Spleen (tissue), 11 donors: Measurements from ENCODE around the gene NRXN2. TPM values are rescaled to one million over a fixed set of nuclear protein-coding genes. Genes with fewer than 3 reads are reported as not detected.

Source experiments
- DNase-seq: peaks from one replicate; pipeline ENCODE4 v3.0.0-alpha.2; 2020
- H3K27ac ChIP-seq, 8 donors: fragments of 200-600 bp; sonication (generic) in 7 of 8; 1 replicate in 4 of 8; 2 replicates in 4 of 8; pipeline versions ENCODE4 v1.5.0 to v1.8.0; 2016 to 2021; ENCODE audit warnings: inconsistent platforms in 4 of 8, mild to moderate bottlenecking in 4 of 8, moderate library complexity in 1 of 8
- H3K27me3 ChIP-seq, 7 donors: fragments of 200-600 bp; sonication (generic) in 6 of 7; replicated peaks in 1 of 7; 1 replicate in 4 of 7; 2 replicates in 3 of 7; pipeline versions ENCODE4 v1.5.0 to v1.8.0; 2016 to 2021; ENCODE audit warnings: inconsistent platforms in 3 of 7, mild to moderate bottlenecking in 1 of 7
- H3K36me3 ChIP-seq, 6 donors: fragments of 200-600 bp; sonication (generic) in 5 of 6; 1 replicate in 4 of 6; 2 replicates in 2 of 6; pipeline versions ENCODE4 v1.5.0 to v1.8.0; 2016 to 2021; ENCODE audit warnings: inconsistent platforms in 2 of 6
- H3K4me1 ChIP-seq, 6 donors: fragments of 200-600 bp; sonication (generic) in 5 of 6; 1 replicate in 3 of 6; 2 replicates in 3 of 6; pipeline versions ENCODE4 v1.5.0 to v1.8.0; 2016 to 2021; ENCODE audit warnings: inconsistent platforms in 3 of 6
- H3K4me3 ChIP-seq, 8 donors: fragments of 200-600 bp; sonication (generic) in 7 of 8; 1 replicate in 4 of 8; 2 replicates in 4 of 8; pipeline versions ENCODE4 v1.5.0 to v1.8.0; 2016 to 2021; ENCODE audit warnings: inconsistent platforms in 4 of 8, mild to moderate bottlenecking in 4 of 8, moderate library complexity in 2 of 8
- H3K9me3 ChIP-seq, 8 donors: fragments of 200-600 bp; sonication (generic) in 7 of 8; 1 replicate in 4 of 8; 2 replicates in 4 of 8; pipeline versions ENCODE4 v1.5.0 to v1.8.0; 2016 to 2021; ENCODE audit warnings: inconsistent platforms in 4 of 8
- POLR2A ChIP-seq, 3 donors: fragments of 450-650 bp; IDR thresholded peaks; one replicate each; pipeline ENCODE4 v1.5.1; 2017; ENCODE audit warnings: antibody characterized with exemption in 3 of 3, mild to moderate bottlenecking in 1 of 3
- POLR2AphosphoS5 ChIP-seq, 3 donors: sonication (generic); formaldehyde crosslinking; IDR thresholded peaks; one replicate each; pipeline ENCODE4 v1.5.1; 2017; ENCODE audit warnings: antibody characterized with exemption in 3 of 3
- WGBS, 5 donors: extraction: QIAGEN DNeasy Blood & Tissue Kit in 3 of 5; methylation state at CpG; one replicate each; pipeline versions ENCODE4 v1.1.5 to v1.1.7; 2013 to 2018; 5-methylcytosine and 5-hydroxymethylcytosine counted together
- intact Hi-C: fragments of 100-400 bp; cut with DNase I; formaldehyde crosslinking; loops from one replicate; pipeline ENCODE4 v1.15.0; 2023; ENCODE audit warnings: low total_unique reads
- polyA plus RNA-seq, 3 donors: library from polyadenylated mRNA; stranded (reverse); fragments of 200-250 nt; gene quantifications; one replicate each; pipeline ENCODE4 v1.2.1, GENCODE V29; 2013
- total RNA-seq, 7 donors: library from RNA; depleted of rRNA in 3 of 7; stranded (reverse); fragments of >200 nt in 3 of 7; fragmentation: NEBNext Ultra II Directional in 4 of 7; extraction: Animal tissue kit (Norgen Biotek cat#: 25700) in 4 of 7; gene quantifications; one replicate each; pipeline versions ENCODE4 v1.1.0 to v1.2.1, GENCODE V29; 2016 to 2021
- TF ChIP-seq, protein P1 (sequence below), 11 experiments: fragments of 200-600 bp in 7 of 11; fragments of 450-650 bp in 4 of 11; sonication (generic) in 4 of 11; IDR thresholded peaks in 8 of 11; conservative IDR thresholded peaks in 3 of 11; 1 replicate in 7 of 11; 2 replicates in 4 of 11; pipeline versions ENCODE4 v1.4.0 to v1.8.0; 2016 to 2021; ENCODE audit warnings: antibody characterized with exemption in 11 of 11, inconsistent platforms in 4 of 11, mild to moderate bottlenecking in 1 of 11
- donor health status: healthy with polysubstance abuse.
- donor health status: DM: no; HTN: no; CAD: no; lungs with moderate emphysema.
- donor health status: DM: no; HTN: no; CAD: no.
- donor health status: Bipolar disorder and iron deficiency.
- donor health status: healthy.
- donor health status: DM: no; HTN: no; CAD: no.
- donor health status: DM: yes; HTN: yes; CAD: no.

The NRXN2 gene
- total and polyA plus RNA-seq, 10 donors, result 0.59 to 12.9 (median 3.0) TPM

DNA sequence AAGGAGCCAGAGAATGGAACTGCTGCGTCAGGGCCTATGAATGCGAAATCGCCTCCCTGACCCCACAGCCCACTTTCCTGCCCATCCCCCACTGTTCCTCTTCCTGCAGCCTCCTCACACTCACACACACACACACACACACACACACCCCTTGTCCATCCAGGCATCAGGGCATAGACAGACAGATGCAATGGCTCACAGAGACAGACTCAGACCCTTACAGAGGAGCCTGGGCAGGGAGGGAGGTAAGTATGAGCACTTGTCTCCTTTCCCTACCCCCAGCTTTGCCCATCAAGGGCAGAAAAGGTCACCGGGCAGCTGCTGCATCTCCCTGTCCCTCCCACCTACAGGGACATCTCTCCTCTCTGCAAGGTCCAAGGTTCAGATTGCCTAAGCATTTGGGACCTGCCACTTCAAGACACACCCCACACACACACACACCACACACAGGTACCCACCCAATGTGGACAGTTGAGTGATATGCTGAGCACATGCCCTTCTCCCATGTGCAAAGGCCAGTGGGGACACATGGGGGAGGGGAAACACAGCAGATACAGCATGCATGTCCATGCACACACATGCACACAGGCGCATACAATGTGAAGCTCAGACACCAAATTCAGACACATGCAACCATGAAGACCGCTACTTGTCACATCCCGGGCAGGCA, 2.0 kb upstream of the NRXN2 start:
- WGBS, 5 donors, result 56 to 85% (median 62%) methylated on average over 4 to 7 of the region's 7 CpGs
- peaks cover 0 to 33% (median 16%) of the 10 kb centered on the region in 7 donors for H3K27me3 ChIP-seq
- no peaks in the 10 kb centered on the region for H3K9me3 ChIP-seq
- H3K4me3 ChIP-seq, result no peak overlapping the region
- H3K4me1 ChIP-seq, result peaks cover 6 to 53% (median 22%) of the 10 kb centered on the region in 6 donors
- H3K27ac ChIP-seq, result no peak overlapping the region
- TF ChIP-seq POLR2AphosphoS5 (IDR thresholded peaks at IDR 0.05) (peak in 2 of 3 donors; percentile 29 to 72), POLR2A (IDR thresholded peaks at IDR 0.05) (no peak)
- DNase-seq, result peak; percentile 48
- H3K36me3 ChIP-seq, result peaks cover 0 to 43% (median 29%) of the 10 kb centered on the region in 6 donors
- intact Hi-C loops, result no loop called here

DNA sequence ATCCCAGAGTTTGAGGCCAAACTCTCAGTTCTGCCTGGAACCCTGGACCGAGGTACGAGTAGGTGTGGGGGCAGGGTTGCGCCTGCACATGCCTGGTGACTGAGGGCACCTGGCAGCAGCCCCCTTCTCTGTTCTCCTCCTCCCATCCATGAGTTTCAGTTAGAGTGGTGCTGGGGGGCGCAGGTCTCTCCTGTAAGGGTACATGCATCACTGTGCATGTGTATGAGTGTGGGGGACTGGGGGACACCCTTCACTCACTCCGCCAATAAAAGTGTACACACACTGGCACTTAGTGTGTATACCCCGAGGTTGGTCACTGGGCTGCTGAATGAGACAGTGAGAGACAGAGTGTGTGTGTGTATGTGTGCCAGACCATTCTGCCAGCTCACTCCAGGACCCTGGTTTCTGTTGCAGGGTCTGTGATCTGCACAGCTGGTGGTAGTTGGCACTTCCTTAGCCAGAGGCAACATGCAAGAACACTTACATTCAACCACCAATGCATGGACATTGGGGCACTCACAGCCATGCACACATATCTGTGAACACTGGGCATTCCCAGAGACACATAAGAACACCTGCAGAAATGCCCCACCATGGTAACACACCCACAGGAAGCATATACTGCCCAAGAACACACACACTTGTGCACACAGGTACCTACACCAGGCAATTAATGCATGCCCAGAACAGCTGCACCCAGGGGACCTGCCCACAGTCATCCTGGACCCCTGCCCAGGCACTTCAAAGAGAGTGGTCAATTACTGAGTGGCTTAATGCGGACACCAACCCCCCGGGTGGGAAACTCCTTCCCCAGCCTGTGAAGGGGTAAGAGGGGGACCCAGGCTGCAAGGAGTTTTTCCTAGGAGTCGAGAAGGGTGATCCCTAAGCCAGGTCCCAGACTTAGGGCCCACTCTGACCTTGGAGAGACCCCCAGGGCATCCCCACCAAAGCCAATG, 1.2 kb upstream of the NRXN2 start:
- peaks cover 6 to 48% (median 20%) of the 10 kb centered on the region in 6 donors for H3K4me1 ChIP-seq
- peak; percentile 56 for DNase-seq
- H3K9me3 ChIP-seq, result no peaks in the 10 kb centered on the region
- H3K27me3 ChIP-seq, result peaks cover 0 to 42% (median 16%) of the 10 kb centered on the region in 7 donors
- peak overlapping the region in 3 of 8 donors; percentile 76 to 92 (median 80) for H3K4me3 ChIP-seq
- peaks cover 0 to 35% (median 22%) of the 10 kb centered on the region in 6 donors for H3K36me3 ChIP-seq
- 49 to 64% (median 59%) methylated on average over 6 to 9 of the region's 9 CpGs for WGBS, 5 donors
- TF ChIP-seq, protein P1, sequence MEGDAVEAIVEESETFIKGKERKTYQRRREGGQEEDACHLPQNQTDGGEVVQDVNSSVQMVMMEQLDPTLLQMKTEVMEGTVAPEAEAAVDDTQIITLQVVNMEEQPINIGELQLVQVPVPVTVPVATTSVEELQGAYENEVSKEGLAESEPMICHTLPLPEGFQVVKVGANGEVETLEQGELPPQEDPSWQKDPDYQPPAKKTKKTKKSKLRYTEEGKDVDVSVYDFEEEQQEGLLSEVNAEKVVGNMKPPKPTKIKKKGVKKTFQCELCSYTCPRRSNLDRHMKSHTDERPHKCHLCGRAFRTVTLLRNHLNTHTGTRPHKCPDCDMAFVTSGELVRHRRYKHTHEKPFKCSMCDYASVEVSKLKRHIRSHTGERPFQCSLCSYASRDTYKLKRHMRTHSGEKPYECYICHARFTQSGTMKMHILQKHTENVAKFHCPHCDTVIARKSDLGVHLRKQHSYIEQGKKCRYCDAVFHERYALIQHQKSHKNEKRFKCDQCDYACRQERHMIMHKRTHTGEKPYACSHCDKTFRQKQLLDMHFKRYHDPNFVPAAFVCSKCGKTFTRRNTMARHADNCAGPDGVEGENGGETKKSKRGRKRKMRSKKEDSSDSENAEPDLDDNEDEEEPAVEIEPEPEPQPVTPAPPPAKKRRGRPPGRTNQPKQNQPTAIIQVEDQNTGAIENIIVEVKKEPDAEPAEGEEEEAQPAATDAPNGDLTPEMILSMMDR (IDR thresholded peaks at IDR 0.05 in 8 of 11, conservative IDR thresholded peaks at IDR 0.05 in 3 of 11), result no peak
- peak in 1 of 3 donors; percentile 6 for TF ChIP-seq POLR2AphosphoS5 (IDR thresholded peaks at IDR 0.05)
- intact Hi-C loops, result no loop called here
- peak overlapping the region in 3 of 8 donors; percentile 85 to 89 (median 88) for H3K27ac ChIP-seq

- Histone ChIP-seq H3K36me3 (peaks cover 0 to 17% (median 4%) of the 10 kb centered on the region in 6 donors), H3K4me3 (peak overlapping the region in 6 of 8 donors; percentile 65 to 92 (median 79)), H3K27ac (no peak overlapping the region), H3K9me3 (no peaks in the 10 kb centered on the region), H3K27me3 (peaks cover 0 to 58% (median 26%) of the 10 kb centered on the region in 7 donors), H3K4me1 (peaks cover 6 to 48% (median 20%) of the 10 kb centered on the region in 6 donors)
- WGBS, 5 donors, result 10 to 26% (median 14%) methylated on average over 11 to 35 of the region's 36 CpGs
- intact Hi-C loops, result no loop called here
- TF ChIP-seq POLR2AphosphoS5 (IDR thresholded peaks at IDR 0.05) (no peak), POLR2A (IDR thresholded peaks at IDR 0.05) (no peak)
- TF ChIP-seq, protein P1 (IDR thresholded peaks at IDR 0.05 in 8 of 11, conservative IDR thresholded peaks at IDR 0.05 in 3 of 11), result no peak
- peak; percentile 72 for DNase-seq
Observed at GRCh38 chr11:64722141-64723065, 594 bp downstream of the NRXN2 start.

DNA sequence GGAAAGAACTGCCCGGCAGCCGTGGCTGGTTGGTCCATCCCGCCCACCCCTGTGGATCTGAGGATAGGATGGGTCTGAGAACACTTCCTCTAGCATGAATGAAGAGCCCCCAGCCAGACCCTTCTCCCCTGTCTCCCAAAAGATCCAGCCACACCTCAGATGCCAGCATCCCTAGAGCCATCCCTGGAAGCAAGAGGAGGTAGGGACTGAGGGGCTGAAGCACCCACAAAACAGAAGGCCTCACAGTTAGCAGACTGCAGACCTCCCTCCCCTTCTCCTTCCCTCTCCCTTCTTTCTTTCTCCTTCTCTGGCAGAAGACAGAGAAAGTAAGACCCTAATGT, 1.7 kb downstream of the NRXN2 start:
- H3K4me3 ChIP-seq, result no peak overlapping the region
- H3K9me3 ChIP-seq, result no peaks in the 10 kb centered on the region
- H3K4me1 ChIP-seq, result peaks cover 6 to 40% (median 19%) of the 10 kb centered on the region in 6 donors
- DNase-seq, result no peak
- TF ChIP-seq, protein P1 (IDR thresholded peaks at IDR 0.05 in 8 of 11, conservative IDR thresholded peaks at IDR 0.05 in 3 of 11), result no peak
- TF ChIP-seq POLR2A (IDR thresholded peaks at IDR 0.05) (no peak), POLR2AphosphoS5 (IDR thresholded peaks at IDR 0.05) (no peak)
- peaks cover 0 to 6% (median 1%) of the 10 kb centered on the region in 6 donors for H3K36me3 ChIP-seq
- 77 to 87% (median 83%) methylated on average over 3 of the region's 3 CpGs for WGBS, 5 donors
- H3K27ac ChIP-seq, result no peak overlapping the region
- intact Hi-C loops, result no loop called here
- peaks cover 0 to 68% (median 36%) of the 10 kb centered on the region in 7 donors for H3K27me3 ChIP-seq
